HepG2 (cell line): ENCODE measurements around the gene LYST. TPM values are rescaled to one million over a fixed set of nuclear protein-coding genes. Genes with fewer than 3 reads are reported as not detected.

ENCODE experiments used
- ATAC-seq: fragments of 200-7000 bp; cut with Tn5 transposase; 3 replicates; pipeline ENCODE4 v1.9.1; 2020; ENCODE audit warnings: mild to moderate bottlenecking, moderate library complexity
- BruUV-seq: library from RNA; stranded (reverse); fragments of 400-500 nt; replicated peaks from 2 replicates; lab custom pipeline; 2021; lab: Mats Ljungman, UMichigan
- CTCF ChIA-PET: fragments of 300-600 bp; formaldehyde crosslinking; extraction: SDS; loops from one replicate; lab custom pipeline; 2021; ENCODE audit warnings: low total read pairs, inconsistent platforms, low intra/inter-chr PET ratio; lab: Yijun Ruan, JAX
- POLR2A ChIA-PET: fragments of 350-600 bp; sonication (Branson Sonifier 250); formaldehyde crosslinking; loops from one replicate; lab custom pipeline; 2020; ENCODE audit warnings: antibody characterized with exemption, inconsistent platforms; lab: Yijun Ruan, JAX
- DNase-seq: peaks from one replicate; pipeline ENCODE4 v3.0.0-alpha.2; 2015; ENCODE audit warnings: low spot score
- FAIRE-seq: peaks from 3 replicates; lab custom pipeline; 2011; peaks lifted over from hg19 to GRCh38; lab: Jason Lieb, UNC
- H2AFZ ChIP-seq: one replicate; pipeline ENCODE4 v1.6.1; 2011; ENCODE audit warnings: low read length, inconsistent platforms
- H3K27ac ChIP-seq: fragments of 300-600 bp; 3 replicates; pipeline ENCODE4 v1.8.0; 2011; ENCODE audit warnings: mixed run types, mild to moderate bottlenecking, mixed read lengths, low read length, inconsistent platforms; ENCODE audit not compliant: insufficient read depth; ENCODE audit errors: extremely low read length
- H3K27me3 ChIP-seq, 2 experiments: fragments of 200-600 bp in 1 of 2; 2 replicates in 1 of 2; 3 replicates in 1 of 2; pipeline versions ENCODE4 v1.6.0 to v1.8.0; 2011; ENCODE audit warnings: low read length in 2 of 2, mild to moderate bottlenecking in 2 of 2, moderate library complexity in 2 of 2, inconsistent platforms in 1 of 2; ENCODE audit not compliant: insufficient read depth in 2 of 2, control insufficient read depth in 1 of 2
- H3K36me3 ChIP-seq, 2 experiments: fragments of 200-600 bp in 1 of 2; replicated peaks in 1 of 2; 2 replicates in 1 of 2; 3 replicates in 1 of 2; pipeline versions ENCODE4 v1.5.1 to v1.8.0; 2011; ENCODE audit warnings: low read length in 2 of 2, inconsistent platforms in 1 of 2; ENCODE audit not compliant: insufficient read depth in 2 of 2, control insufficient read depth in 1 of 2
- H3K4me1 ChIP-seq: 2 replicates; pipeline ENCODE4 v1.5.1; 2012; ENCODE audit warnings: low read length, inconsistent platforms; ENCODE audit not compliant: insufficient read depth
- H3K4me2 ChIP-seq: 2 replicates; pipeline ENCODE4 v1.6.0; 2011; ENCODE audit warnings: low read depth, low read length, inconsistent platforms
- H3K4me3 ChIP-seq, 3 experiments: fragments of 200-600 bp in 1 of 3; sonication (generic), shearing (Covaris generic) in 1 of 3; replicated peaks in 1 of 3; 2 replicates each; pipeline ENCODE4 v1.5.1; 2011 to 2016; ENCODE audit warnings: low read length in 3 of 3, inconsistent platforms in 2 of 3, low read depth in 2 of 3, mild to moderate bottlenecking in 2 of 3, control low read depth in 1 of 3, mixed read lengths in 1 of 3; ENCODE audit not compliant: insufficient read depth in 1 of 3
- H3K79me2 ChIP-seq: one replicate; pipeline ENCODE4 v1.6.1; 2011; ENCODE audit warnings: low read length, inconsistent platforms; ENCODE audit not compliant: insufficient read depth
- H3K9ac ChIP-seq: 2 replicates; pipeline ENCODE4 v1.6.0; 2011; ENCODE audit warnings: mild to moderate bottlenecking, low read depth, low read length, inconsistent platforms; ENCODE audit not compliant: insufficient read depth
- H3K9me3 ChIP-seq: 2 replicates; pipeline ENCODE4 v1.5.1; 2012; ENCODE audit warnings: mild to moderate bottlenecking, low read length
- H4K20me1 ChIP-seq: 2 replicates; pipeline ENCODE4 v1.6.0; 2011; ENCODE audit warnings: inconsistent platforms, mild to moderate bottlenecking, low read length, moderate library complexity; ENCODE audit not compliant: insufficient read depth
- ATF2 ChIP-seq: sonication (generic); formaldehyde crosslinking; IDR thresholded peaks from 2 replicates; pipeline ENCODE4 v1.4.0; 2020; ENCODE audit warnings: missing genetic modification reagents
- DZIP1 ChIP-seq: sonication (generic); formaldehyde crosslinking; IDR thresholded peaks from 2 replicates; pipeline ENCODE4 v1.5.0; 2020; ENCODE audit warnings: mild to moderate bottlenecking, missing genetic modification reagents
- NONO ChIP-seq, 2 experiments: fragments of 450-650 bp in 1 of 2; sonication (generic) in 1 of 2; formaldehyde crosslinking in 1 of 2; IDR thresholded peaks in 1 of 2; conservative IDR thresholded peaks in 1 of 2; 2 replicates each; pipeline versions ENCODE4 v1.6.1 to v1.8.0; 2017 to 2022; ENCODE audit warnings: mild to moderate bottlenecking in 1 of 2, missing genetic modification reagents in 1 of 2, moderate library complexity in 1 of 2
- PAF1 ChIP-seq: IDR thresholded peaks from 2 replicates; pipeline ENCODE4 v1.6.1; 2016; ENCODE audit warnings: missing genetic modification reagents, missing compliant biosample characterization
- SIN3B ChIP-seq: fragments of 150-350 bp; IDR thresholded peaks from 2 replicates; pipeline ENCODE4 v1.6.1; 2014; ENCODE audit warnings: low read length
- STAT6 ChIP-seq: sonication (generic); formaldehyde crosslinking; IDR thresholded peaks from 2 replicates; pipeline ENCODE4 v1.4.0; 2020; ENCODE audit warnings: missing genetic modification reagents, mild to moderate bottlenecking, borderline replicate concordance
- ZNF18 ChIP-seq: sonication (generic); formaldehyde crosslinking; IDR thresholded peaks from 2 replicates; pipeline ENCODE4 v1.8.0; 2022; ENCODE audit warnings: mild to moderate bottlenecking, missing genetic modification reagents; ENCODE audit not compliant: insufficient replicate concordance
- ZNF296 ChIP-seq: sonication (generic); formaldehyde crosslinking; conservative IDR thresholded peaks from 2 replicates; pipeline ENCODE4 v1.5.0; 2020; ENCODE audit warnings: mild to moderate bottlenecking, missing genetic modification reagents
- ZNF720 ChIP-seq: sonication (generic); formaldehyde crosslinking; IDR thresholded peaks from 2 replicates; pipeline ENCODE4 v1.4.0; 2020; ENCODE audit warnings: missing genetic modification reagents
- ZSCAN31 ChIP-seq: sonication (generic); formaldehyde crosslinking; IDR thresholded peaks from 2 replicates; pipeline ENCODE4 v1.5.0; 2020; ENCODE audit warnings: low read depth, mild to moderate bottlenecking, missing genetic modification reagents
- ZXDC ChIP-seq: sonication (generic); formaldehyde crosslinking; IDR thresholded peaks from 2 replicates; pipeline ENCODE4 v1.5.0; 2020; ENCODE audit warnings: mild to moderate bottlenecking, missing genetic modification reagents
- in situ Hi-C: cut with HindIII; loops from 2 replicates; pipeline ENCODE4 v1.10.0; 2017; ENCODE audit warnings: low pct_unique_long_range_greater_than_20kb; ENCODE audit not compliant: extremely low pct_ligation_motif_present
- intact Hi-C: fragments of 100-400 bp; cut with micrococcal nuclease; formaldehyde crosslinking; loops from one replicate; pipeline ENCODE4 v1.10.0; 2022; ENCODE audit not compliant: unreplicated experiment
- polyA plus RNA-seq, 8 experiments: library from polyadenylated mRNA; depleted of rRNA in 3 of 8; stranded (reverse) in 7 of 8; unstranded in 1 of 8; fragments of >200 nt; fragmentation: Illumina TruSeq in 4 of 8; extraction: Trizol in 4 of 8; gene quantifications; 2 replicates each; pipeline versions ENCODE4 v1.2.1 to v1.2.3, GENCODE V29; 2011 to 2016; ENCODE audit warnings: low read depth in 4 of 8, missing spikeins in 1 of 8, mixed read lengths in 1 of 8; ENCODE audit not compliant: insufficient read depth in 1 of 8
- total RNA-seq, 5 experiments: library from RNA; depleted of rRNA; stranded (reverse); fragments of >200 nt; fragmentation: Illumina TruSeq; extraction: Trizol; gene quantifications; 2 replicates each; pipeline ENCODE4 v1.2.3, GENCODE V29; 2016; ENCODE audit warnings: low read depth in 1 of 5

The LYST gene
- total and polyA plus RNA-seq, 2 of the 13 experiments (the other 11 are each of a cell fraction or from before 2014, with no cell fraction given): 0.91 to 2.5 TPM

- TF ChIP-seq ATF2 (CRISPR knock-in tag): no peak
- TF ChIP-seq STAT6 (CRISPR knock-in tag): no peak
- TF ChIP-seq ZSCAN31 (CRISPR knock-in tag): no peak
- no peak for TF ChIP-seq ZXDC (CRISPR knock-in tag)
Measured at GRCh38 chr1:235735621-235736020, 131.1 kb downstream of the LYST start (continued).

- CTCF ChIA-PET: no interaction called here
- Histone ChIP-seq H2AFZ (no peak overlapping the region), H3K9me3 (no peaks in the 10 kb centered on the region), H3K36me3 (no peaks in the 10 kb centered on the region), H3K4me3 (no peak overlapping the region), H3K27ac (no peak overlapping the region), H4K20me1 (no peaks in the 10 kb centered on the region), H3K4me2 (no peak overlapping the region), H3K79me2 (no peaks in the 10 kb centered on the region), H3K27me3 (no peaks in the 10 kb centered on the region), H3K4me1 (peaks cover 7% of the 10 kb centered on the region), H3K9ac (no peak overlapping the region)
- in situ Hi-C loops: loop anchor here (10.0 kb wide), 1 partner anchor 220 kb away; no protein-coding TSS in a partner anchor
- ATAC-seq (no peak), FAIRE-seq (no peak), DNase-seq (peak; percentile 6)
- no TSS peak for BruUV-seq
- intact Hi-C loops: loop anchor here (5.0 kb wide), 1 partner anchor 77 kb away; no protein-coding TSS in a partner anchor
- POLR2A ChIA-PET: no interaction called here
- TF ChIP-seq ZNF720 (CRISPR knock-in tag) (no peak), SIN3B (no peak), NONO (IDR thresholded peaks at IDR 0.05) (no peak), NONO (CRISPR knock-in tag; conservative IDR thresholded peaks at IDR 0.05) (no peak), DZIP1 (CRISPR knock-in tag) (no peak), ZNF18 (CRISPR knock-in tag) (no peak), ZNF296 (no peak), PAF1 (no peak)
Measured at GRCh38 chr1:235734335-235734734, 132.4 kb downstream of the LYST start.
